NT2/D1 (cell line): ENCODE results near the gene LRRC23.
A peak's percentile ranks its signal among the peaks of the same experiment; 100 is the strongest.

Source experiments
- DNase-seq: peaks from one replicate; pipeline ENCODE4 v3.0.0-alpha.2; 2011; ENCODE audit warnings: low read depth, low spot score
- H3K27me3 ChIP-seq: 2 replicates; pipeline ENCODE4 v1.6.0; 2011; ENCODE audit warnings: mild to moderate bottlenecking; ENCODE audit not compliant: insufficient read length, insufficient read depth
- H3K36me3 ChIP-seq: 2 replicates; pipeline ENCODE4 v1.6.1; 2011; ENCODE audit warnings: mild to moderate bottlenecking, low read length, mixed read lengths; ENCODE audit not compliant: insufficient read depth, insufficient read length
- H3K4me1 ChIP-seq: 2 replicates; pipeline ENCODE4 v1.5.1; 2011; ENCODE audit not compliant: insufficient read depth, insufficient read length
- H3K4me3 ChIP-seq: 2 replicates; pipeline ENCODE4 v1.5.1; 2011; ENCODE audit warnings: low read depth; ENCODE audit not compliant: insufficient read length
- H3K9ac ChIP-seq: 2 replicates; pipeline ENCODE4 v1.6.0; 2011; ENCODE audit warnings: low read depth; ENCODE audit not compliant: insufficient read length
- H3K9me3 ChIP-seq: 2 replicates; pipeline ENCODE4 v1.5.1; 2011; ENCODE audit warnings: mild to moderate bottlenecking, low read length; ENCODE audit not compliant: insufficient read depth
- SUZ12 ChIP-seq: IDR thresholded peaks from 2 replicates; pipeline ENCODE4 v1.6.1; 2011; ENCODE audit not compliant: insufficient read length, insufficient read depth; ENCODE audit errors: extremely low read depth
- YY1 ChIP-seq: IDR thresholded peaks from 2 replicates; pipeline ENCODE4 v1.6.1; 2011; ENCODE audit not compliant: insufficient read length, insufficient read depth
- ZNF274 ChIP-seq: IDR thresholded peaks from 2 replicates; pipeline ENCODE4 v1.6.1; 2011; ENCODE audit warnings: mild to moderate bottlenecking, low read depth, low read length

Gene LRRC23

GRCh38 chr12:6952121-6952862 is 47.7 kb downstream of the LRRC23 start:
- H3K27me3 ChIP-seq = no peaks in the 10 kb centered on the region
- H3K36me3 ChIP-seq = peaks cover 8% of the 10 kb centered on the region
- no peak for TF ChIP-seq ZNF274
- peaks cover 28% of the 10 kb centered on the region for H3K4me1 ChIP-seq
- no peak for DNase-seq
- peak overlapping the region; percentile 39 for H3K9ac ChIP-seq
- H3K9me3 ChIP-seq = no peaks in the 10 kb centered on the region
- no peak overlapping the region for H3K4me3 ChIP-seq

GRCh38 chr12:6952863-6953441 is 48.3 kb downstream of the LRRC23 start:
- no peak overlapping the region for H3K4me3 ChIP-seq
- H3K9ac ChIP-seq = peak overlapping the region; percentile 53
- no peak for DNase-seq

GRCh38 chr12:6953442-6954315 is 49.1 kb downstream of the LRRC23 start:
- DNase-seq = no peak
- no peak overlapping the region for H3K4me3 ChIP-seq
- H3K36me3 ChIP-seq = peaks cover 2% of the 10 kb centered on the region
- peak overlapping the region; percentile 53 for H3K9ac ChIP-seq
- H3K4me1 ChIP-seq = peaks cover 31% of the 10 kb centered on the region
- no peaks in the 10 kb centered on the region for H3K9me3 ChIP-seq
- TF ChIP-seq YY1 (no peak), SUZ12 (no peak), ZNF274 (no peak)
- H3K27me3 ChIP-seq = no peaks in the 10 kb centered on the region

More at GRCh38 chr12:6952863-6953441, 48.3 kb downstream of the LRRC23 start:
- Histone ChIP-seq H3K4me1 (peaks cover 28% of the 10 kb centered on the region), H3K27me3 (no peaks in the 10 kb centered on the region), H3K36me3 (peaks cover 2% of the 10 kb centered on the region), H3K9me3 (no peaks in the 10 kb centered on the region)
- TF ChIP-seq YY1 = no peak
- TF ChIP-seq SUZ12 = no peak
- no peak for TF ChIP-seq ZNF274

- Histone ChIP-seq H3K4me3 (no peak overlapping the region), H3K27me3 (no peaks in the 10 kb centered on the region), H3K9ac (peak overlapping the region; percentile 26), H3K36me3 (peaks cover 2% of the 10 kb centered on the region), H3K4me1 (peaks cover 37% of the 10 kb centered on the region), H3K9me3 (no peaks in the 10 kb centered on the region)
- DNase-seq = no peak
- no peak for TF ChIP-seq ZNF274
- no peak for TF ChIP-seq YY1
- no peak for TF ChIP-seq SUZ12
These were observed 49.9 kb downstream of the LRRC23 start for GRCh38 chr12:6954316-6955107.

GRCh38 chr12:6955108-6956020 is 50.7 kb downstream of the LRRC23 start:
- H3K4me1 ChIP-seq = peaks cover 42% of the 10 kb centered on the region
- TF ChIP-seq YY1 (no peak), ZNF274 (no peak), SUZ12 (no peak)
- no peaks in the 10 kb centered on the region for H3K27me3 ChIP-seq

GRCh38 chr12:6956021-6956727 is 51.6 kb downstream of the LRRC23 start:
- H3K9me3 ChIP-seq = no peaks in the 10 kb centered on the region
- H3K4me1 ChIP-seq = peaks cover 48% of the 10 kb centered on the region
- no peak overlapping the region for H3K4me3 ChIP-seq
- H3K36me3 ChIP-seq = peaks cover 8% of the 10 kb centered on the region
- H3K9ac ChIP-seq = no peak overlapping the region
- TF ChIP-seq SUZ12 (no peak), ZNF274 (no peak), YY1 (no peak)
- H3K27me3 ChIP-seq = no peaks in the 10 kb centered on the region
- DNase-seq = no peak

More at GRCh38 chr12:6955108-6956020, 50.7 kb downstream of the LRRC23 start:
- Histone ChIP-seq H3K4me3 (no peak overlapping the region), H3K9ac (peak overlapping the region; percentile 12), H3K9me3 (no peaks in the 10 kb centered on the region), H3K36me3 (peaks cover 5% of the 10 kb centered on the region)
- DNase-seq = no peak
